Loucy (cell line): ENCODE measurements around the gene PATL2.
"Not testable (repeated sequence)": the region's sequence is repeated elsewhere in the genome, so short reads cannot be mapped to it uniquely, and the experiment has no call there.

Source experiments
- H2AFZ ChIP-seq: fragments of 200-600 bp; sonication (generic); 2 replicates; pipeline ENCODE4 v1.6.0; 2016; ENCODE audit warnings: antibody characterized with exemption, mild to moderate bottlenecking, low read length, moderate library complexity
- H3F3A ChIP-seq: fragments of 200-600 bp; 2 replicates; pipeline ENCODE4 v1.6.0; 2016; ENCODE audit warnings: antibody characterized with exemption, low read depth, mild to moderate bottlenecking
- H3K27me3 ChIP-seq: fragments of 200-600 bp; sonication (generic); 2 replicates; pipeline ENCODE4 v1.6.1; 2014; ENCODE audit warnings: low read length, mild to moderate bottlenecking; ENCODE audit not compliant: insufficient read depth, poor library complexity, severe bottlenecking
- H3K36me3 ChIP-seq: fragments of 200-600 bp; sonication (generic); 2 replicates; pipeline ENCODE4 v1.6.1; 2016; ENCODE audit warnings: low read length; ENCODE audit not compliant: insufficient read depth
- H3K4me1 ChIP-seq: fragments of 200-600 bp; sonication (generic); 2 replicates; pipeline ENCODE4 v1.5.1; 2014; ENCODE audit warnings: low read length, mild to moderate bottlenecking; ENCODE audit not compliant: insufficient read depth, poor library complexity, severe bottlenecking
- H3K4me2 ChIP-seq: fragments of 200-600 bp; sonication (generic); 2 replicates; pipeline ENCODE4 v1.6.0; 2014; ENCODE audit warnings: antibody characterized with exemption, low read length, low read depth, mild to moderate bottlenecking; ENCODE audit not compliant: poor library complexity, severe bottlenecking
- H3K4me3 ChIP-seq: fragments of 200-600 bp; sonication (generic); 2 replicates; pipeline ENCODE4 v1.5.1; 2014; ENCODE audit warnings: low read length, mild to moderate bottlenecking, mixed read lengths; ENCODE audit not compliant: poor library complexity, severe bottlenecking
- H3K79me2 ChIP-seq: fragments of 200-600 bp; sonication (generic); 2 replicates; pipeline ENCODE4 v1.6.1; 2014; ENCODE audit warnings: low read length; ENCODE audit not compliant: insufficient read depth
- H3K9ac ChIP-seq: fragments of 200-600 bp; sonication (generic); 2 replicates; pipeline ENCODE4 v1.6.0; 2014; ENCODE audit warnings: mild to moderate bottlenecking, low read depth, low read length, moderate library complexity; ENCODE audit not compliant: poor library complexity, severe bottlenecking
- H3K9me2 ChIP-seq: fragments of 200-600 bp; sonication (generic); replicated peaks from 2 replicates; pipeline ENCODE4 v1.6.1; 2016; ENCODE audit warnings: low read depth, low read length, mixed read lengths
- H3K9me3 ChIP-seq: fragments of 200-600 bp; sonication (generic); 2 replicates; pipeline ENCODE4 v1.6.1; 2014; ENCODE audit warnings: mild to moderate bottlenecking, antibody characterized with exemption, low read length, low read depth; ENCODE audit not compliant: insufficient read depth
- H4K20me1 ChIP-seq: fragments of 200-600 bp; sonication (generic); 2 replicates; pipeline ENCODE4 v1.6.0; 2014; ENCODE audit warnings: antibody characterized with exemption, low read length, mild to moderate bottlenecking; ENCODE audit not compliant: insufficient read depth, poor library complexity, severe bottlenecking
- EZH2phosphoT487 ChIP-seq: fragments of 200-600 bp; IDR thresholded peaks from 2 replicates; pipeline ENCODE4 v1.6.1; 2018; ENCODE audit warnings: antibody characterized with exemption, mild to moderate bottlenecking, moderate library complexity, borderline replicate concordance
- TF ChIP-seq, protein P1 (sequence below): fragments of 200-600 bp; sonication (generic); conservative IDR thresholded peaks from 2 replicates; pipeline ENCODE4 v1.5.1; 2014; ENCODE audit warnings: mild to moderate bottlenecking, antibody characterized with exemption, low read length

PATL2 gene

GRCh38 chr15:44711096-44711742, at the start of gene PATL2, which contains the start of gene B2M:
Gene PATL2 (minus strand): TSS chr15:44711323. CDS start chr15:44676490, 34,833 bp downstream.
Gene B2M (plus strand): TSS chr15:44711517. CDS start chr15:44711547, 30 bp downstream.
- Histone ChIP-seq H3K9ac (peak within 1 kb of the TSS; percentile 98), H3K4me1 (peaks cover 46% of the 10 kb centered on the region), H3F3A (peaks cover 4% of the 10 kb centered on the region; the same call in 1 of the 2 replicates), H3K36me3 (peaks cover 20% of the 10 kb centered on the region), H3K9me3 (no peaks in the 10 kb centered on the region), H2AFZ (peak within 1 kb of the TSS; percentile 59), H4K20me1 (peaks cover 48% of the 10 kb centered on the region), H3K79me2 (peaks cover 60% of the 10 kb centered on the region), H3K27me3 (peaks cover 10% of the 10 kb centered on the region), H3K4me2 (peak within 1 kb of the TSS; percentile 98), H3K9me2 (no peaks in the 10 kb centered on the region), H3K4me3 (peak within 1 kb of the TSS; percentile 83)
- TF ChIP-seq, protein P1, sequence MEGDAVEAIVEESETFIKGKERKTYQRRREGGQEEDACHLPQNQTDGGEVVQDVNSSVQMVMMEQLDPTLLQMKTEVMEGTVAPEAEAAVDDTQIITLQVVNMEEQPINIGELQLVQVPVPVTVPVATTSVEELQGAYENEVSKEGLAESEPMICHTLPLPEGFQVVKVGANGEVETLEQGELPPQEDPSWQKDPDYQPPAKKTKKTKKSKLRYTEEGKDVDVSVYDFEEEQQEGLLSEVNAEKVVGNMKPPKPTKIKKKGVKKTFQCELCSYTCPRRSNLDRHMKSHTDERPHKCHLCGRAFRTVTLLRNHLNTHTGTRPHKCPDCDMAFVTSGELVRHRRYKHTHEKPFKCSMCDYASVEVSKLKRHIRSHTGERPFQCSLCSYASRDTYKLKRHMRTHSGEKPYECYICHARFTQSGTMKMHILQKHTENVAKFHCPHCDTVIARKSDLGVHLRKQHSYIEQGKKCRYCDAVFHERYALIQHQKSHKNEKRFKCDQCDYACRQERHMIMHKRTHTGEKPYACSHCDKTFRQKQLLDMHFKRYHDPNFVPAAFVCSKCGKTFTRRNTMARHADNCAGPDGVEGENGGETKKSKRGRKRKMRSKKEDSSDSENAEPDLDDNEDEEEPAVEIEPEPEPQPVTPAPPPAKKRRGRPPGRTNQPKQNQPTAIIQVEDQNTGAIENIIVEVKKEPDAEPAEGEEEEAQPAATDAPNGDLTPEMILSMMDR: no peak

- no peaks in the 10 kb centered on the region for H3K36me3 ChIP-seq
Measured at GRCh38 chr15:44753345-44753744, 42.2 kb upstream of the PATL2 start.

GRCh38 chr15:44743454-44743853, 32.3 kb upstream of the PATL2 start:
- not testable (repeated sequence) for H3K9ac ChIP-seq

More at GRCh38 chr15:44753345-44753744, 42.2 kb upstream of the PATL2 start:
- no peaks in the 10 kb centered on the region for H3K27me3 ChIP-seq
- 0 out of 2 replicates have a peak, but pooled peaks cover 2% of the 10 kb centered on the region for H3K9me3 ChIP-seq
- H3K79me2 ChIP-seq: no peaks in the 10 kb centered on the region
- no peak overlapping the region for H3K4me3 ChIP-seq
- no peak overlapping the region for H3K4me2 ChIP-seq
- TF ChIP-seq, protein P1: no peak
- no peak for TF ChIP-seq EZH2phosphoT487
- H4K20me1 ChIP-seq: no peaks in the 10 kb centered on the region
- no peak overlapping the region for H3K9ac ChIP-seq
- no peaks in the 10 kb centered on the region for H3K4me1 ChIP-seq
- H3F3A ChIP-seq: no peaks in the 10 kb centered on the region
- no peak overlapping the region for H2AFZ ChIP-seq
- no peaks in the 10 kb centered on the region for H3K9me2 ChIP-seq

GRCh38 chr15:44739222-44739847, 28.2 kb upstream of the PATL2 start:
- not testable (repeated sequence) for H3K36me3 ChIP-seq, H3K27me3 ChIP-seq, H4K20me1 ChIP-seq, H3K79me2 ChIP-seq, H3K4me3 ChIP-seq, H3K9me3 ChIP-seq, H3K9me2 ChIP-seq, H3K4me1 ChIP-seq, H3K4me2 ChIP-seq, H3K9ac ChIP-seq, H2AFZ ChIP-seq, H3F3A ChIP-seq

More at GRCh38 chr15:44743454-44743853, 32.3 kb upstream of the PATL2 start:
- H3K4me3 ChIP-seq, H3K9me3 ChIP-seq, H2AFZ ChIP-seq, H3K36me3 ChIP-seq, H3K4me1 ChIP-seq, H4K20me1 ChIP-seq, H3F3A ChIP-seq, H3K79me2 ChIP-seq, H3K27me3 ChIP-seq, H3K4me2 ChIP-seq, H3K9me2 ChIP-seq: not testable (repeated sequence)
